Measurements from ENCODE around the gene STPG3. TPM values are rescaled to one million over a fixed set of nuclear protein-coding genes. Genes with fewer than 3 reads are reported as not detected.

STPG3 gene
- total and polyA plus RNA-seq, 2 of the 13 experiments (the other 11 are each of a cell fraction or from before 2014, with no cell fraction given): not detected

- TF ChIP-seq PAXIP1 (CRISPR knock-in tag; conservative IDR thresholded peaks at IDR 0.05) (no peak; the same call in 1 of the 2 replicates), TSC22D2 (CRISPR knock-in tag; IDR thresholded peaks at IDR 0.05; ENCODE audit: borderline replicate concordance) (peak; percentile 91), NR2F6 (IDR thresholded peaks at IDR 0.05) (no peak), NR2F6 (CRISPR knock-in tag; IDR thresholded peaks at IDR 0.05) (no peak), CREM (IDR thresholded peaks at IDR 0.05) (peak; percentile 63), CREM (CRISPR knock-in tag; IDR thresholded peaks at IDR 0.05) (no peak), ZBTB25 (CRISPR knock-in tag; IDR thresholded peaks at IDR 0.05) (no peak; the same call in 1 of the 2 replicates), MAFK (conservative IDR thresholded peaks at IDR 0.05 in 1 of 2, IDR thresholded peaks at IDR 0.05 in 1 of 2; ENCODE audit: low read length in 2 of 2) (no peak), SAP130 (CRISPR knock-in tag; IDR thresholded peaks at IDR 0.05; ENCODE audit: low read depth) (peak; percentile 54), ZBTB42 (CRISPR knock-in tag; IDR thresholded peaks at IDR 0.05) (no peak), RXRA (CRISPR knock-in tag; IDR thresholded peaks at IDR 0.05) (no peak), POLR2A (IDR thresholded peaks at IDR 0.05; ENCODE audit: insufficient read depth in 1 of 2, low read depth in 2 of 2, low read length in 2 of 2) (peak in 1 of 2 experiments; percentile 99; a peak in 2 of 4 replicates), PAF1 (CRISPR knock-in tag; IDR thresholded peaks at IDR 0.05) (no peak), ELK4 (CRISPR knock-in tag; IDR thresholded peaks at IDR 0.05; ENCODE audit: borderline replicate concordance) (no peak), NBN (conservative IDR thresholded peaks at IDR 0.05) (no peak), SIX1 (CRISPR knock-in tag; IDR thresholded peaks at IDR 0.05; ENCODE audit: borderline replicate concordance) (no peak), FOXO4 (CRISPR knock-in tag; conservative IDR thresholded peaks at IDR 0.05) (no peak), SAFB2 (CRISPR knock-in tag; IDR thresholded peaks at IDR 0.05; ENCODE audit: borderline replicate concordance, low read depth) (no peak), ZNF644 (CRISPR knock-in tag; IDR thresholded peaks at IDR 0.05; ENCODE audit: low read depth) (no peak), SNAPC4 (CRISPR knock-in tag; IDR thresholded peaks at IDR 0.05) (no peak)
Observed at GRCh38 chr9:137240841-137241489, 10.1 kb upstream of the STPG3 start, which contains the start of gene TUBB4B (continued).

Measured in HepG2 (cell line).